Dermis blood vessel endothelial cell (primary cell): ENCODE measurements around the gene PPP2R5E. TPM values are rescaled to one million over a fixed set of nuclear protein-coding genes. Genes with fewer than 3 reads are reported as not detected.

Source experiments
- DNase-seq: peaks from one replicate; pipeline ENCODE4 v3.0.0; 2010
- total RNA-seq: library from RNA; depleted of rRNA; stranded (reverse); fragments of >200 nt; gene quantifications from 2 replicates; pipeline ENCODE4 v1.2.3, GENCODE V29; 2014

Gene PPP2R5E
- total RNA-seq, 1 donor from 2014 or later = 14.3 TPM

GRCh38 chr14:63517354-63517753, 25.8 kb downstream of the PPP2R5E start:
- DNase-seq = no peak

- no peak for DNase-seq
These were observed 27.9 kb downstream of the PPP2R5E start for GRCh38 chr14:63515240-63515639.

GRCh38 chr14:63513756-63514155, 29.4 kb downstream of the PPP2R5E start:
- DNase-seq = peak; percentile 6

GRCh38 chr14:63512861-63513260, 30.3 kb downstream of the PPP2R5E start:
- DNase-seq = no peak

- no peak for DNase-seq
These were observed 32.6 kb downstream of the PPP2R5E start for GRCh38 chr14:63510538-63510937.

- DNase-seq = peak; percentile 19
These were observed 35.1 kb downstream of the PPP2R5E start for GRCh38 chr14:63508033-63508432.

GRCh38 chr14:63504648-63505047, 38.5 kb downstream of the PPP2R5E start:
- no peak for DNase-seq

GRCh38 chr14:63501429-63501828, 41.7 kb downstream of the PPP2R5E start:
- DNase-seq = no peak

- no peak for DNase-seq
These were observed 43.4 kb downstream of the PPP2R5E start for GRCh38 chr14:63499701-63500250.

- peak; percentile 72 for DNase-seq
These were observed 46.3 kb downstream of the PPP2R5E start for GRCh38 chr14:63496837-63497400.

GRCh38 chr14:63493246-63493645, 49.9 kb downstream of the PPP2R5E start:
- peak; percentile 13 for DNase-seq

- DNase-seq = peak; percentile 12
These were observed 50.8 kb downstream of the PPP2R5E start for GRCh38 chr14:63492391-63492790.

GRCh38 chr14:63487724-63488123, 55.5 kb downstream of the PPP2R5E start:
- no peak for DNase-seq

GRCh38 chr14:63486738-63487137, 56.4 kb downstream of the PPP2R5E start:
- DNase-seq = no peak

- DNase-seq = no peak
These were observed 59.9 kb downstream of the PPP2R5E start for GRCh38 chr14:63483315-63483714.

GRCh38 chr14:63480599-63480998, 62.6 kb downstream of the PPP2R5E start:
- no peak for DNase-seq

GRCh38 chr14:63478437-63478852, 64.7 kb downstream of the PPP2R5E start:
- DNase-seq = no peak

- DNase-seq = no peak
These were observed 65.2 kb downstream of the PPP2R5E start for GRCh38 chr14:63478010-63478409.

GRCh38 chr14:63477556-63477955, 65.6 kb downstream of the PPP2R5E start:
- DNase-seq = no peak

- peak; percentile 62 for DNase-seq
These were observed 67.4 kb downstream of the PPP2R5E start for GRCh38 chr14:63475761-63476160.

GRCh38 chr14:63474844-63475243, 68.3 kb downstream of the PPP2R5E start:
- DNase-seq = no peak

- DNase-seq = no peak
These were observed 69.1 kb downstream of the PPP2R5E start for GRCh38 chr14:63474111-63474510.

GRCh38 chr14:63472986-63473788, 70.0 kb downstream of the PPP2R5E start:
- DNase-seq = no peak
